ENCODE measurements around the gene CMPK1. TPM values are rescaled to one million over a fixed set of nuclear protein-coding genes. Genes with fewer than 3 reads are reported as not detected.
"Not testable (repeated sequence)": the region's sequence is repeated elsewhere in the genome, so short reads cannot be mapped to it uniquely, and the experiment has no call there.

Gene CMPK1
- total RNA-seq, 4 donors from 2014 or later: 106 to 164 (median 115) TPM

DNA sequence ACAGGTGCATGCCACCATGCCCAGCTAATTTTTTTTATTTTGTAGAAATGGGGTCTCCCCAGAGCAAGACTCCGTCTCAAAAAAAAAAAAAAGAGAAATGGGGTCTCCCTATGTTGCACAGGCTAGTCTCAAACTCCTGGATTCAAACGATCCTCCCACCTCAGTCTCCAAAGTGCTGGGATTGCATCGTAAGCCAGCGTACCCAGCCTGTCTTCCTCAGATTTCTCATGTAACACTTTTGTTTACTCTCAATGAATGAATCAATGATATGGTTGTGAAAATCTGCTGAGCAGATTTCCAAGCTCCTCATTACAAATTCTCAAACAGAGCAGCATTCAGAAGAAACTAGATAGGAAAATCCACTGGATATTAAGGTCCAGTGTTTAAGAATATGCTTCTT lies 6.6 kb downstream of the CMPK1 start:
- H3K27ac ChIP-seq: no peak overlapping the region
- ATAC-seq: no peak
- 83 to 92% methylated on average over 3 to 4 of the region's 4 CpGs for WGBS, 2 donors (ENCODE audit: low coverage in 1 of 2)
- no peaks in the 10 kb centered on the region for H3K27me3 ChIP-seq
- H3K36me3 ChIP-seq: no peaks in the 10 kb centered on the region
- TF ChIP-seq POLR2A (IDR thresholded peaks at IDR 0.05) (no peak), EP300 (IDR thresholded peaks at IDR 0.05) (no peak), POLR2AphosphoS5 (IDR thresholded peaks at IDR 0.05) (no peak)
- TF ChIP-seq, protein P1, sequence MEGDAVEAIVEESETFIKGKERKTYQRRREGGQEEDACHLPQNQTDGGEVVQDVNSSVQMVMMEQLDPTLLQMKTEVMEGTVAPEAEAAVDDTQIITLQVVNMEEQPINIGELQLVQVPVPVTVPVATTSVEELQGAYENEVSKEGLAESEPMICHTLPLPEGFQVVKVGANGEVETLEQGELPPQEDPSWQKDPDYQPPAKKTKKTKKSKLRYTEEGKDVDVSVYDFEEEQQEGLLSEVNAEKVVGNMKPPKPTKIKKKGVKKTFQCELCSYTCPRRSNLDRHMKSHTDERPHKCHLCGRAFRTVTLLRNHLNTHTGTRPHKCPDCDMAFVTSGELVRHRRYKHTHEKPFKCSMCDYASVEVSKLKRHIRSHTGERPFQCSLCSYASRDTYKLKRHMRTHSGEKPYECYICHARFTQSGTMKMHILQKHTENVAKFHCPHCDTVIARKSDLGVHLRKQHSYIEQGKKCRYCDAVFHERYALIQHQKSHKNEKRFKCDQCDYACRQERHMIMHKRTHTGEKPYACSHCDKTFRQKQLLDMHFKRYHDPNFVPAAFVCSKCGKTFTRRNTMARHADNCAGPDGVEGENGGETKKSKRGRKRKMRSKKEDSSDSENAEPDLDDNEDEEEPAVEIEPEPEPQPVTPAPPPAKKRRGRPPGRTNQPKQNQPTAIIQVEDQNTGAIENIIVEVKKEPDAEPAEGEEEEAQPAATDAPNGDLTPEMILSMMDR (IDR thresholded peaks at IDR 0.05): no peak
- H3K9me3 ChIP-seq: no peaks in the 10 kb centered on the region
- H3K4me3 ChIP-seq: no peak overlapping the region
- peaks cover under 1 to 45% (median 2%) of the 10 kb centered on the region in 3 donors for H3K4me1 ChIP-seq

DNA sequence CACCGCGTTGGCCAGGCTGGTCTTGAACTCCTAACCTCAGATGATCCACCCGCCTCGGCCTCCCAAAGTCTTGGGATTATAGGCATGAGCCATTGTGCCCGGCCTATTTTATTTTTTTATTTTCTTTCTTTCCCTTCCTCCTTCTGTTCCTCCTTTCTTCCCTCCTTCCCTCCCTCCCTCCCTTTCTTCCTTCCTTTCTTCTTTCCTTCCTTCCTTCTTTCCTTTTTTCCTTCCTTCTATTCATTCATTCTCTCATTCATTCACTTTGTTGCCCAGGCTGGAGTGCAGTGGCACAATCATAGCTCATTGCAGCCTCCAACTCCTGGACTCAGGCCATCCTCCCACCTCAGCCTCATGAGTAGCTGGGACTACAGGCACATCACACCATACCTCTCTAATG lies 13.4 kb downstream of the CMPK1 start:
- H3K4me3 ChIP-seq, H3K9me3 ChIP-seq, H3K27ac ChIP-seq, H3K27me3 ChIP-seq, H3K4me1 ChIP-seq, ATAC-seq: not testable (repeated sequence)
- peaks cover 0 to 16% of the 10 kb centered on the region in 2 donors for H3K36me3 ChIP-seq
- WGBS, 2 donors (ENCODE audit: low coverage in 1 of 2): 97 to 100% methylated on average over 3 to 5 of the region's 5 CpGs

DNA sequence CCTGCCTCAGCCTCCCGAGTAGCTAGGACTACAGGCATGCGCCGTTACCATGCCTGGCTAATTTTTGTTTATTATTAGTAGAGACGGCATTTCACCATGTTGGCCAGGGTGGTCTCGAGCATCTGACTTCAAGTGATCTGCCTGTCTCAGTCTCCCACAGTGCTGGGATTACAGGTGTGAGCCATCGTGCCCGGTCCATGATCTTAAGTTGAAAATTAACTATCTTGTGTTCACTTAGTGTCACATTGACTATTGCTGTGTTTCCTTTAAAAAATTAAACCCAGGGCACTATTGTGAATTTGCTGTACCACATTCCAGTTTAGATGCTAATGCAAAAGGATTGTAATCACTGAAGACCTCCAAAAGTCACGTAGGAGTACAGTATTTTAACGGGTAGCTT lies 14.1 kb downstream of the CMPK1 start:
- no peaks in the 10 kb centered on the region for H3K9me3 ChIP-seq
- 87 to 96% methylated on average over 5 to 8 of the region's 9 CpGs for WGBS, 2 donors (ENCODE audit: low coverage in 1 of 2)
- H3K4me1 ChIP-seq: no peaks in the 10 kb centered on the region
- TF ChIP-seq POLR2A (IDR thresholded peaks at IDR 0.05): no peak
- TF ChIP-seq EP300 (IDR thresholded peaks at IDR 0.05): no peak
- TF ChIP-seq, protein P1 (IDR thresholded peaks at IDR 0.05): no peak
- TF ChIP-seq POLR2AphosphoS5 (IDR thresholded peaks at IDR 0.05): no peak
- no peaks in the 10 kb centered on the region for H3K27me3 ChIP-seq
- H3K27ac ChIP-seq: no peak overlapping the region
- no peak overlapping the region for H3K4me3 ChIP-seq
- peaks cover 0 to 16% of the 10 kb centered on the region in 2 donors for H3K36me3 ChIP-seq
- no peak for ATAC-seq

DNA sequence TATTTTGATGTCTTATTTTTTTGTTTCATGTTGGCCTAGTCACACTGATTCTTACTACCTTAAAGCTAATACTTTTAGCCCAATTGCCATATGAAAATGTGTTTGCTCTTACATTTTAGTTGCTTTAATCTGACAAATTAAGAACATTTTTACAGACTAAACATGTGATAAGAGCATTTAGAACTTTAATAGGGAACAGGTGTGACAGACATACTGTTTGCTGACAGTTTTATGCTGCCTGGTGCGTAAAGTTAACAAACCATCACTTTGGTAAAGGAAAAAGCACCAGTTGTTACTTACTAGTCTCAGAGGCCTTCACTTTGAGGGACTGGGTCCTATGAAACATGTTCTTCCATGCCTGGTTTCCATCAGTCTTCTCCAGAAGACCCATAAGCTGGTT lies 14.7 kb downstream of the CMPK1 start:
- Histone ChIP-seq H3K9me3 (no peaks in the 10 kb centered on the region), H3K27ac (no peak overlapping the region), H3K27me3 (no peaks in the 10 kb centered on the region), H3K4me1 (no peaks in the 10 kb centered on the region), H3K36me3 (peaks cover 0 to 16% of the 10 kb centered on the region in 2 donors), H3K4me3 (no peak overlapping the region)
- WGBS, 2 donors (ENCODE audit: low coverage in 1 of 2): 100% methylated on average over 1 of the region's 1 CpG
- TF ChIP-seq POLR2A (IDR thresholded peaks at IDR 0.05) (no peak), POLR2AphosphoS5 (IDR thresholded peaks at IDR 0.05) (no peak), EP300 (IDR thresholded peaks at IDR 0.05) (no peak)
- TF ChIP-seq, protein P1 (IDR thresholded peaks at IDR 0.05): no peak
- no peak for ATAC-seq

DNA sequence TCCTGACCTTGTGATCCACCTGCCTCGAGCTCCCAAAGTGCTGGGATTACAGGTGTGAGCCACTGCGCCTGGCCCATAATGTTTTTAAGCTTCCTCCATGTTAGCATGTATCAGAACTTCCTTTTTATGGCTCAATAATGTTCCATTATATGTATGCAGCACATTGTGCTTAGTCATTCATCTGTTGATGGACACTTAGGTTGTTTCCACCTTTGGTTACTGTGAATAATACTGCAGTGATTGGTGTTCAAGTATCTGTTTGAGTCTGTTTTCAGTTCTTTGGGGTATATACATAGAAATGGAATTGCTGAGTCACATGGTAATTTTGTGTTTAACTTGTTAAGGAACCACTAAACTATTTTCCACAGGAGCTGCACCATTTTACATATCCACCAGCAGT lies 17.7 kb downstream of the CMPK1 start:
- 96 to 100% methylated on average over 2 of the region's 2 CpGs for WGBS, 2 donors (ENCODE audit: low coverage in 1 of 2)
- Histone ChIP-seq H3K27me3 (no peaks in the 10 kb centered on the region), H3K9me3 (no peaks in the 10 kb centered on the region), H3K4me1 (peaks cover 0 to 5% (median 0%) of the 10 kb centered on the region in 3 donors), H3K4me3 (no peak overlapping the region), H3K27ac (no peak overlapping the region), H3K36me3 (peaks cover 0 to 16% of the 10 kb centered on the region in 2 donors)
- no peak for ATAC-seq
- TF ChIP-seq, protein P1 (IDR thresholded peaks at IDR 0.05): no peak
- TF ChIP-seq POLR2AphosphoS5 (IDR thresholded peaks at IDR 0.05) (no peak), POLR2A (IDR thresholded peaks at IDR 0.05) (no peak), EP300 (IDR thresholded peaks at IDR 0.05) (no peak)

Measured in gastroesophageal sphincter (tissue), 4 donors.